Stimulated activated CD4-positive, alpha-beta T cell treated with anti-CD3 and anti-CD28 coated beads, TNF-alpha, amount 100 ng/mL, for 1 hour (primary cell): ENCODE data around the gene SLC37A4.
"Not testable (repeated sequence)": the region's sequence is repeated elsewhere in the genome, so short reads cannot be mapped to it uniquely, and the experiment has no call there.

Source experiments
- DNase-seq, 3 donors: peaks; one replicate each; pipeline ENCODE4 v3.0.0-alpha.2; 2020; ENCODE audit warnings: low read depth in 3 of 3, low spot score in 1 of 3

The SLC37A4 gene

GRCh38 chr11:119018074-119018938 lies 12.4 kb downstream of the SLC37A4 start, which contains the start of the genes RPS25 and TRAPPC4:
Gene RPS25 (minus strand): TSS chr11:119018343. CDS start chr11:119018284, 59 bp downstream.
Gene TRAPPC4 (plus strand): TSS chr11:119018766. CDS start chr11:119018796, 30 bp downstream.
- peak; percentile 86 to 87 (median 87) for DNase-seq

- not testable (repeated sequence) for DNase-seq
Measured at GRCh38 chr11:119017377-119017776, 13.3 kb downstream of the SLC37A4 start.

GRCh38 chr11:119016216-119017009 lies 14.3 kb downstream of the SLC37A4 start:
- no peak for DNase-seq

GRCh38 chr11:119015054-119015611 lies 15.5 kb downstream of the SLC37A4 start:
- DNase-seq: no peak

- DNase-seq: no peak
Measured at GRCh38 chr11:119014209-119014924, 16.3 kb downstream of the SLC37A4 start.

GRCh38 chr11:119012629-119013170 lies 18.0 kb downstream of the SLC37A4 start:
- DNase-seq: no peak

GRCh38 chr11:119011476-119012053 lies 19.1 kb downstream of the SLC37A4 start:
- DNase-seq: no peak

GRCh38 chr11:119006656-119007055 lies 24.0 kb downstream of the SLC37A4 start:
- no peak for DNase-seq

- DNase-seq: no peak
Measured at GRCh38 chr11:119000906-119001305, 29.8 kb downstream of the SLC37A4 start.

GRCh38 chr11:118998822-118999221 lies 31.9 kb downstream of the SLC37A4 start:
- no peak for DNase-seq

- no peak for DNase-seq
Measured at GRCh38 chr11:118998388-118998717, 32.3 kb downstream of the SLC37A4 start.

- DNase-seq: peak; percentile 90 to 93 (median 92)
Measured at GRCh38 chr11:118997627-118998387, 32.9 kb downstream of the SLC37A4 start, which contains the start of gene CENATAC. Gene CENATAC (plus strand): TSS chr11:118998138. CDS start chr11:118998198, 60 bp downstream.

- DNase-seq: no peak
Measured at GRCh38 chr11:118996926-118997626, 33.6 kb downstream of the SLC37A4 start.

GRCh38 chr11:118991486-118992038 lies 39.1 kb downstream of the SLC37A4 start:
- DNase-seq: not testable (repeated sequence)

- DNase-seq: no peak
Measured at GRCh38 chr11:118988280-118988679, 42.4 kb downstream of the SLC37A4 start.

GRCh38 chr11:118984825-118985224 lies 45.9 kb downstream of the SLC37A4 start:
- no peak for DNase-seq

GRCh38 chr11:118984337-118984736 lies 46.3 kb downstream of the SLC37A4 start:
- not testable (repeated sequence) for DNase-seq

- DNase-seq: no peak
Measured at GRCh38 chr11:118980191-118980881, 50.3 kb downstream of the SLC37A4 start.
